Measurements from ENCODE around the gene DLG2.

GRCh38 chr11:83511646-83512045, 2115.5 kb downstream of the DLG2 start:
- TF ChIP-seq CTCF (IDR thresholded peaks at IDR 0.05) (no peak), POLR2A (IDR thresholded peaks at IDR 0.05) (no peak)

All from ovary (tissue), 3 donors.